GM10847 (cell line): ENCODE results near the gene ZBTB24.

ENCODE experiments used
- POLR2A ChIP-seq: IDR thresholded peaks from 2 replicates; pipeline ENCODE4 v1.6.1; 2011; ENCODE audit not compliant: insufficient read length; ENCODE audit errors: extremely low read depth

ZBTB24 gene

GRCh38 chr6:109434456-109434855, 48.6 kb downstream of the ZBTB24 start:
- TF ChIP-seq POLR2A, result no peak

- TF ChIP-seq POLR2A, result no peak
Measured at GRCh38 chr6:109429496-109429895, 53.5 kb downstream of the ZBTB24 start.

- TF ChIP-seq POLR2A, result no peak
Measured at GRCh38 chr6:109428889-109429477, 54.0 kb downstream of the ZBTB24 start.

GRCh38 chr6:109424946-109425345, 58.1 kb downstream of the ZBTB24 start:
- TF ChIP-seq POLR2A, result no peak

GRCh38 chr6:109421184-109421583, 61.8 kb downstream of the ZBTB24 start:
- TF ChIP-seq POLR2A, result no peak

- TF ChIP-seq POLR2A, result no peak
Measured at GRCh38 chr6:109420751-109421150, 62.3 kb downstream of the ZBTB24 start.

- no peak for TF ChIP-seq POLR2A
Measured at GRCh38 chr6:109417646-109418045, 65.4 kb downstream of the ZBTB24 start.
